ENCODE data around the gene PPP1R9A.

- TF ChIP-seq NFRKB (IDR thresholded peaks at IDR 0.05) (no peak), HDGF (IDR thresholded peaks at IDR 0.05; ENCODE audit: borderline replicate concordance) (no peak), ARNT (IDR thresholded peaks at IDR 0.05) (no peak)
Observed at GRCh38 chr7:95251966-95252365, 344.6 kb downstream of the PPP1R9A start.

Measured in HEK293T (cell line).